Activated CD8-positive, alpha-beta T cell treated with anti-CD3 and anti-CD28 coated beads for 36 hours (primary cell): ENCODE measurements around the gene PEX14. TPM values are rescaled to one million over a fixed set of nuclear protein-coding genes. Genes with fewer than 3 reads are reported as not detected.

Source experiments
- ATAC-seq: fragments of 200-7000 bp; cut with Tn5 transposase; one replicate; pipeline ENCODE4 v1.10.0; 2021; ENCODE audit warnings: mild to moderate bottlenecking, moderate library complexity
- CTCF ChIA-PET: fragments of 350-600 bp; sonication (Branson Sonifier 250); formaldehyde crosslinking; loops from one replicate; lab custom pipeline; 2021; ENCODE audit warnings: antibody characterized with exemption; lab: Charles Lee
- POLR2A ChIA-PET: fragments of 350-600 bp; sonication (Branson Sonifier 250); formaldehyde crosslinking; loops from one replicate; lab custom pipeline; 2021; ENCODE audit warnings: antibody characterized with exemption; lab: Charles Lee
- DNase-seq: peaks from one replicate; pipeline ENCODE4 v3.0.0-alpha.2; 2020
- H3K27ac Mint-ChIP-seq: one replicate; pipeline ENCODE4 v1.8.0; 2021; ENCODE audit warnings: mild to moderate bottlenecking, mixed read lengths
- H3K27me3 Mint-ChIP-seq: one replicate; pipeline ENCODE4 v1.8.0; 2021; ENCODE audit warnings: mixed read lengths
- H3K36me3 Mint-ChIP-seq: one replicate; pipeline ENCODE4 v1.8.0; 2021; ENCODE audit warnings: low read depth, mixed read lengths
- H3K4me1 Mint-ChIP-seq: one replicate; pipeline ENCODE4 v1.8.0; 2021; ENCODE audit warnings: low read depth, mixed read lengths
- H3K4me3 Mint-ChIP-seq: one replicate; pipeline ENCODE4 v1.8.0; 2021; ENCODE audit warnings: mild to moderate bottlenecking, moderate library complexity, mixed read lengths
- H3K9me3 Mint-ChIP-seq: one replicate; pipeline ENCODE4 v1.8.0; 2021; ENCODE audit warnings: mixed read lengths
- CTCF ChIP-seq: fragments of 200-600 bp; IDR thresholded peaks from one replicate; pipeline ENCODE4 v1.8.0; 2022; ENCODE audit warnings: antibody characterized with exemption, mild to moderate bottlenecking
- intact Hi-C: fragments of 100-400 bp; cut with micrococcal nuclease; formaldehyde crosslinking; loops from one replicate; pipeline ENCODE4 v1.10.0; 2022
- total RNA-seq, 2 experiments: library from RNA; stranded (reverse); gene quantifications; one replicate each; pipeline ENCODE4 v1.2.3, GENCODE V29; 2021

Gene PEX14
- total RNA-seq, 2 experiments from 2014 or later: 18.0 to 18.5 TPM

- CTCF ChIA-PET: no interaction called here
- Mint-ChIP-seq H3K9me3 (no peaks in the 10 kb centered on the region), H3K27me3 (no peaks in the 10 kb centered on the region), H3K4me1 (no peaks in the 10 kb centered on the region), H3K27ac (no peak overlapping the region), H3K36me3 (no peaks in the 10 kb centered on the region), H3K4me3 (no peak overlapping the region)
- intact Hi-C loops: no loop called here
- no peak for TF ChIP-seq CTCF
- ATAC-seq: no peak
- POLR2A ChIA-PET: no interaction called here
- no peak for DNase-seq
These were observed 178.8 kb downstream of the PEX14 start for GRCh38 chr1:10653370-10654125.

GRCh38 chr1:10655002-10655401 is 180.3 kb downstream of the PEX14 start:
- Mint-ChIP-seq H3K27me3 (no peaks in the 10 kb centered on the region), H3K4me1 (no peaks in the 10 kb centered on the region), H3K4me3 (no peak overlapping the region), H3K27ac (no peak overlapping the region), H3K9me3 (no peaks in the 10 kb centered on the region), H3K36me3 (no peaks in the 10 kb centered on the region)
- no peak for DNase-seq
- TF ChIP-seq CTCF: no peak
- no peak for ATAC-seq
- intact Hi-C loops: no loop called here
- ChIA-PET POLR2A (no interaction called here), CTCF (no interaction called here)

GRCh38 chr1:10656431-10656830 is 181.7 kb downstream of the PEX14 start:
- no peaks in the 10 kb centered on the region for H3K4me1 Mint-ChIP-seq
- intact Hi-C loops: no loop called here
- CTCF ChIA-PET: no interaction called here
- POLR2A ChIA-PET: no interaction called here
- DNase-seq (no peak), ATAC-seq (no peak)
- no peaks in the 10 kb centered on the region for H3K9me3 Mint-ChIP-seq
- H3K36me3 Mint-ChIP-seq: no peaks in the 10 kb centered on the region
- H3K27ac Mint-ChIP-seq: no peak overlapping the region
- H3K27me3 Mint-ChIP-seq: no peaks in the 10 kb centered on the region
- H3K4me3 Mint-ChIP-seq: no peak overlapping the region
- no peak for TF ChIP-seq CTCF

GRCh38 chr1:10657088-10657847 is 182.5 kb downstream of the PEX14 start:
- no peaks in the 10 kb centered on the region for H3K27me3 Mint-ChIP-seq
- no peaks in the 10 kb centered on the region for H3K36me3 Mint-ChIP-seq
- DNase-seq (no peak), ATAC-seq (no peak)
- H3K4me1 Mint-ChIP-seq: no peaks in the 10 kb centered on the region
- no peak overlapping the region for H3K4me3 Mint-ChIP-seq
- ChIA-PET POLR2A (no interaction called here), CTCF (no interaction called here)
- no peak for TF ChIP-seq CTCF
- no peak overlapping the region for H3K27ac Mint-ChIP-seq
- intact Hi-C loops: no loop called here
- H3K9me3 Mint-ChIP-seq: no peaks in the 10 kb centered on the region

GRCh38 chr1:10658396-10659066 is 183.8 kb downstream of the PEX14 start:
- no peak for TF ChIP-seq CTCF
- H3K9me3 Mint-ChIP-seq: no peaks in the 10 kb centered on the region
- POLR2A ChIA-PET: no interaction called here
- DNase-seq (no peak), ATAC-seq (no peak)
- no peak overlapping the region for H3K4me3 Mint-ChIP-seq
- no peaks in the 10 kb centered on the region for H3K4me1 Mint-ChIP-seq
- H3K27me3 Mint-ChIP-seq: no peaks in the 10 kb centered on the region
- H3K36me3 Mint-ChIP-seq: no peaks in the 10 kb centered on the region
- H3K27ac Mint-ChIP-seq: no peak overlapping the region
- intact Hi-C loops: no loop called here
- CTCF ChIA-PET: no interaction called here
